HPDE6-E6E7 (cell line): Measurements from ENCODE around the gene KRT74.
"Not testable (repeated sequence)": the region's sequence is repeated elsewhere in the genome, so short reads cannot be mapped to it uniquely, and the experiment has no call there.

ENCODE experiments used
- DNase-seq: peaks from one replicate; pipeline ENCODE4 v3.0.0; 2011; ENCODE audit warnings: missing footprints; ENCODE audit errors: extremely low spot score

KRT74 gene

GRCh38 chr12:52602552-52602951 lies 28.9 kb upstream of the KRT74 start:
- DNase-seq, result no peak

DNA sequence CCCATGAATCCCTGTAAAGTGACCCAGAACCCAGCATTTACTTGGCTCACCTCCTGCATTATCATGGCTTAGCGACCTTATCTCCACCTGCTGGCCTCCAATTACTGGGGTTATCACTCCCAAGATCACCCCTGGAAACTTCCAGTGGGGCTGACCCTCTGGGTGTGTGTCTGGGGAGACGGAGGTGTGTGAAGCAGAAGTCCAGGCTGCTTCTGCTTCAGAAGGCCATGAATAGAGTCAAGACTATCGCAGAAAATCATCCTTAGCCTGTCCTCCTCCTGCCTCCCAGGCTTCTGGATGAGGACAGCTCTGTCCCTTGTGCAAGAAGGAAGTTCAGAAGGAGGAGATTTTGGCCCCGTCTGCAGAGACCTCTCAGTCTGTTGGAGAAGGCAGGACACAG lies 28.0 kb upstream of the KRT74 start:
- no peak for DNase-seq

DNA sequence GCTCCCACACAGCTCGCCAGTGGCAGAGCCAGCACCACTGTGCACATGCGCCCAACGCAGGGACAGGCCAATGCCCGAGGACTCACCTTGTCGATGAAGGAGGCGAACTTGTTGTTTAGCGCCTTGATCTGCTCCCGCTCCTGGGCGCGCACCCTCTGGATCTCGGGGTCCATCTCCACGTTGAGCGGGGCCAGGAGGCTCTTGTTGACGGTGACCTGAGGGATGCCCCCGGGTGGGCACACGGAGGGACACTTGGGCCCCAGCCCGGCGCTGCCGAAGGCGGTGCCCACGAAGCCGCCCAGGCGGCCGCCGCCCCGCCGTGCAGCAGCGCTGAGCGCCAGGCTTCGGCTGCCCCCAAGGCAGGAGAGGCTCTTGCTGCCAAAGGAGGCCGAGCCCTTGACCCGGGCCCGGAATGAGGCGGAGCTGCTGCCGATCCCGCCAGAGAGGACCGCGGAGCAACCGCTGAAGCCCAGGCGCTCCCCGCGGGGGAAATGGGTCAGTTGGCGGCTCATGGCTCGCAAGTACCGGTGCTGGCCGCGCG lies 27.4 kb upstream of the KRT74 start, which contains the start of gene KRT72:
Gene KRT72, minus strand, starts transcription at position 523 of the 541 bp plus-strand sequence. Its CDS starts 11 bp downstream, at position 512.
- DNase-seq, result no peak

- no peak for DNase-seq
These were observed 26.8 kb upstream of the KRT74 start for GRCh38 chr12:52600475-52600874.

DNA sequence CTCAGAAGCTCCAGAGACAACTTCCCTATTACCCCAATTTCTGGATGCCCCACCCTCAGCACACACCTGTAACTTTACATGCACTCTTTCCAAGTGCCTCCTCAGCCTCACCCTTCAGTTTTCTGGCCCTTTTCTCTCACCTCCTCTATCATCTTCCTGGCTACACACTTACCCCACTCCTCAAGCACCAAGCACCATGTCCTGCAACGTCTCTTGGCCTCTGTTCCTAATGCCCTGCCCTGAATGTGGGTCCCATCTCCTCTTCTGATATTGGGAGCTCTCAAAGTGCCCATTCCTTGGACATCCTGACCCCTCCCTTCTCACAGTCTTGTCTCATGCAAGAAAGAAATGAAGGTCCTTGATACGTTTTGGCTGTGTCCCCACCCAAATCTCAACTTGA lies 26.4 kb upstream of the KRT74 start:
- no peak for DNase-seq

DNA sequence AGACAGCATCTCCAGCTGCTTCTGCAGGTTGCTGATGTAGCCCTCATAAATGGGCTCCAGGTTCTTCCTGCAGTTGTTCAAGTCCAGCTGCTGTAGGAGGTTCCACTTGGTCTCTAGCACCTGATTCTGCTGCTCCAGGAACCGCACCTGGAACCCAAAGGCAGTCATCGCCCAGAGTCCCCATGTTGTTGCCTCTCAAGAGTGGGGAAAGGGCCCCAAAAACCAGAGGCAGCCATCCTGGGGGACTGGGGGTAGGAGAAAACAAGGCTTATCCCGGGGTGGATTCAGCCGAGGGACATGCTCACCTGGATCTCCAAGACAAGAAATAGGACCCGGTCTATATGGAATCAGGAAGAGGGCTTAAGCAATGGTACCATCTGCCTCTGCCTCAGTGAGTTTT lies 25.3 kb upstream of the KRT74 start:
- no peak for DNase-seq

DNA sequence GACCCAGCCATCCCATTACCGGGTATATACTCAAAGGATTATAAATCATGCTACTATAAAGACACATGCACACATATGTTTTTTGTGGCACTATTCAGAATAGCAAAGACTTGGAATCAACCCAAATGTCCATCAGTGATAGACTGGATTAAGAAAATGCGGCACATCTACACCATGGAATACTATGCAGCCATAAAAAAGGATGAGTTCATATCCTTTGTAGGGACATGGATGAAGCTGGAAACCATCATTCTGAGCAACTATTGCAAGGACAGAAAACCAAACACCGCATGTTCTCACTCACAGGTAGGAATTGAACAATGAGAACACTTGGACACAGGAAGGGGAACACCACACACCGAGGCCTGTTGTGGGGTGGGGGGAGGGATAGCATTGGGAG lies 20.6 kb upstream of the KRT74 start:
- not testable (repeated sequence) for DNase-seq

DNA sequence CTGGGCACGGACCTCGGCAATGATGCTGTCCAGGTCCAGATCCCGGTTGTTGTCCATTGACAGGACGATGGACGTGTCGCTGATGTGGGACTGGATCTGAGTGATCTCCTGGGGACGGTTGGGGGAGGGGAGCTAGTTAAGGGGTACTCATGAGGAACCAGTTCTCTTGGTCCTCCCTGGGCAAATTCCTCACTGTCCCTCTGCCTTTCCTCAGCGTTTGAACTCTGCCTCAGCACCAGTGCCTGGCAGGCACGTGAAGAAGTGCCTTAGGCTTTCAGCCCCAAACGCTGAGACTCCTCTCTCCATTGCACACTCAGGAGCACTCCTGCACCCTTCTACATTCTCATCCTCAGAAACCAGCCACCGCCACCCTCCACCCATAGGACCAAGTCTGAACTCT lies 17.9 kb upstream of the KRT74 start:
- DNase-seq, result no peak

- DNase-seq, result no peak
These were observed 16.4 kb upstream of the KRT74 start for GRCh38 chr12:52590021-52590420.

DNA sequence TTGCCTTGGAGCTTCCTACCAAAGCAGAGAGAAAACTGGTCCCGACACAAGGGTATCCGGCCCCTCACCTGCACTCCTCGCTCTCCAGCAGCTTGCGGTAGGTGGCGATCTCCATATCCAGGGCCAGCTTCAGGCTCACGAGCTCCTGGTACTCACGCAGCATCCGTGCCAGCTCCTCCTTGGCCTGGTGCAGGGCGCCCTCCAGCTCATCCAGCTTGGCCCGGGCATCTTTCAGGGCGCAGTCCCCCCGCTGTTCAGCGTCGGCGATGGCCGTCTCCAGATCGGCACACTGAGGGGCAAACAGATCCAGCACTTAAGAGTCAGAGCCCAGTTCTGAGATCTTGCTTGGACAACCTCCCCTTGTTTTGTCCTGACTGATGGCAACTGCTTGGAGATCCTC lies 13.9 kb upstream of the KRT74 start:
- DNase-seq, result no peak

DNA sequence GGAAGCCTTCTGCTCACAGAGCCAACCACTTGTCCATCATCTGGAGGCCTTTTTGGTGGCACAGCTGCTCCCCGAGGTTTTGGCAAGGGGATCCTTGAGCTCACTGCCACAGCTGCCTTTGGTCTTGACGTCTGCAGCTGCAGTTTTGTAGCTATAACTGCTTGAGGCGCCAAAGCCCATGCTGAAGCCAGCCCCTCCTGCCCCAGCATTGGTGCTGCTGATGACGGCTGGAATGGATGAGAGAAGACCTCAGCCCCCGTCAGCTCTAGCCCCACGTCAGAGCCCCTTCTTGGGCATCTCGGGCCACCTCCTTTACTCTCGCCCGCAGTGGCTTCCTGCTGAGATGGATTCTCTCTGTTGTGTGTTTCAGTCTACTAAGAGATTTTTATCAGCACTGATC lies 12.3 kb upstream of the KRT74 start:
- DNase-seq, result no peak

GRCh38 chr12:52585066-52585465 lies 11.4 kb upstream of the KRT74 start:
- DNase-seq, result no peak

GRCh38 chr12:52584156-52584682 lies 10.6 kb upstream of the KRT74 start:
- DNase-seq, result no peak

DNA sequence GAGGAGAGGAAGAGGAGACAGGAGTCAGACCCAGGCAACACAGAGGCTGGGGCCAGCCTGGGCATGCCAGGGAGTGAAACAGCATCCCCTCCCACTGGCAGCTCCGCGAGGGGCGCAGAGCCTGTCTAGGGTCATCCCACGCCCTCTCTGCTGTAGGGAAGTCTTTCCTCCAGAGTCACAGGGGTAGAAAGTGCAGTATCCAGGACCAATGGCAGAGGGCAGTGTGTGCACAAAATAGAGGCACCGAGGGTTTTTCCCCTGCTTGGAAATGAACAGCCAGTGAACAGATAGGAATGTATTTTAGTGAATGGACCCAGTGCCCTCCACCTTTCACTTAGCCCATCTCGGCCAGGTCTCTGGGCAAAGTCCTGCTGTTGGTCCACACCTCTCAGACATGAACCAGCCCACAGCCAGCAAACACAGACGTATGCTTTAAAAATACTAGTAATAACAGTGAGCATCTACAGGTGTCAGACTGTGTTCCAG lies 9.4 kb upstream of the KRT74 start:
- DNase-seq, result peak; percentile 89

DNA sequence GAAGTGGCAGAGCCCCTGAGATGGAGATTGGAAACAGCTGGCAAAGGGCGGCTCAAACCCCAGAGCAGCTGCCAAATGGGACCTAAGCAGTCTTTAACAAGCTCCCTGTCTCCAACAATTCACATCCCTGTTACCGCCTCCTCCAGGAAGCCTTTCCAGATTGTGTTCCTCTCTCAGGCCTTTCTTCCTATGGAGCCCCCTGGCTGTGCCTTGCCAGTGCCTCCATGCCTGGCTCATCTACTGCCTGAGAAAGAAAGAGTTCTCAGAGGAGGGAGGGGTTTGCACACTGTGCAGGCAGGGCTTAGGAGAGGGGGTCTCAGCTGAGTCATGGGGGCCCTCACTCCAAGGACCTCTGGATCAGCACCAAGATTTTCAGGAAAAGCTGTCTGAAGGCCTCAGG lies 8.8 kb upstream of the KRT74 start:
- no peak for DNase-seq

- peak; percentile 88 for DNase-seq
These were observed 7.8 kb upstream of the KRT74 start for GRCh38 chr12:52581481-52581880.

DNA sequence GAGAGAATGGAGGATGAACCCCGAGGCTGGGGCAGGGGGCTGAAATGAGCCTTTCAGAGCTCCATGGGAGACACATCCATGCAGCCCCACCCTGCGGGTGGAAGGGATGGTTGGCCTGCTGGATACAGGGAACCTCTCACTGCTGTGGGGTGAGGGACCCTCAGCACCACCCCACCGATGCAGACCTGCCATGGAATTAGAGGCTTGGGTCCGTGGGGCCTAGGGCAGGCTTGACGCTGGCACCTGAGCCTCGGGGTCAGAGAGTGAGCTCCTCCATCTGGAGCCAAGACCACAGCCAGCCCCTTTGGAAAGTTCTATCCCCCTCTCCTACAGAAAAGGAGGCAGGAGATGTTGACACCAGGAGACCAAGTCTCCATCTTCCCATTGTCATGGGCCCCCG lies 7.4 kb upstream of the KRT74 start:
- DNase-seq, result no peak

- no peak for DNase-seq
These were observed 6.9 kb upstream of the KRT74 start for GRCh38 chr12:52580496-52580895.

DNA sequence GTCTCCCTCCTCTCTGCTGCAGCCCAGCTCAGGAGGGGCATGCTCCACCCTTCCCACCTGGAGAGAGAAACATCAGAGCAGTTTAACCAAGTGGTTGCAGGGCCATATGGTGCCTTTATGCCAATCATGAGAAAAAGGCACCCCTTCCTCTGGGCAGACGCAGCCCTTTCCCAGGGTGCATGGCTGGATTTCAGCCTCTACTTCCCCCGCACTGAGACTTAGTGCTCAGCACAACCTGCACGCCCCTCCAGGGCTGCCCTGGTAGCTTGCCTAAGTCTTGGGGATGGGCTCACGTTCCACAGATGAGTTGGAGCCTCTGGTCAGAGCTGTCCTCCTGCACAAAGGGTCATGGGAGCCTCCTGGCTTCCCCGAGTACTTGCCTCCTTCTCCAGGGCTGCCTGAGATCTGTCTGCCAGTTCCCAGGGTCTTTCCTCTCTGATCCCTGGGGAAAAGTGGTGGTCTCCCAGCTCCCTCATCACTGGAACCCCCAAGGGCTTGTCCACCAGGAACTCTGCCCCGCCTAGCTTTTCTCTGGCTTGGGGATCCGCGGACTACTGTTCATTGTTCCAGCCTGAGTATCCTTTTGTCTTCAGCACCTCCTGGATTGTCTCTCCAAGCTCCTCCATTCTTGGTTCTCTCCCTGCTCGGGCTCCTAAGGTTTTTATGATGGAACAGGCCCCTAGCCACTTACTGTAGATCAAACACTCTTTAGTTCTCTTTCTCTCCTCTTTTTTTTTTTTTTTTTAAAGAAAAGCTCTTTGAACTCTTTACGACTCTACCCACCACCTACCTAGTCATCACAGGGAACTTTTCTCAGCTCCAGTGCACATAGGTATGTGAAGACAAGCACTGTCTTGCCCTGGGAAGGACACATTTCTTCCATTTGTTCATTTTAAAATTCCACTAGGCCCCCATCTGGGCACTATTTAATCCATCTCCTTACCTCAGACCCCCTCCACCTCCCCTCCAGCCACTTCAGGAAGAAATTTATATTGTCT lies 6.1 kb upstream of the KRT74 start:
- peak; percentile 72 for DNase-seq

DNA sequence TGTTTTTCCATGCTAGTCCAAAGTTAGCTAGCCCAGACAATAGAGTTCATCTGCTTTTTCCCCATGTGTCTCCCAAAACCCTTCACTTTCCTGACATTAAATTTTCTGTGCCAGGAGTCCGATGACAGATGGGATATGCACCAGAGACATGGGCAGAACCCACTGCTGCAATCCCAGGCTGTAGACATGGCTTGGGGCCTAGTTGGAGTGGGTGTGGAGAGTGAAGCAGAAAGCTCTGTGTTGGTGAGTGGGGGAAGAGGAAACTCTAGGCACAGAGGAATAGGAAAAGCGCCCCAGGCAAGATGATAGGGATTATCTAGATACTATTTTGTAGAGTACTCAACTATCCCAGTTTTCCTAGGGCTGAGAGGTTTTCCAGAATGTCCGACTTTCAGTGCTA lies 4.8 kb upstream of the KRT74 start:
- no peak for DNase-seq

GRCh38 chr12:52577316-52577715 lies 3.7 kb upstream of the KRT74 start:
- no peak for DNase-seq

- DNase-seq, result no peak
These were observed 2.3 kb upstream of the KRT74 start for GRCh38 chr12:52575948-52576347.

- DNase-seq, result no peak
These were observed 1.6 kb upstream of the KRT74 start for GRCh38 chr12:52575256-52575655.
